T-cell (primary cell): ENCODE measurements around the gene FAM174C. TPM values are rescaled to one million over a fixed set of nuclear protein-coding genes. Genes with fewer than 3 reads are reported as not detected.
A peak's percentile ranks its signal among the peaks of the same experiment; 100 is the strongest.

Source experiments
- ATAC-seq, 4 experiments: fragments of 200-7000 bp in 3 of 4; fragments of 150-1000 bp in 1 of 4; cut with Tn5 transposase; replicated peaks in 1 of 4; 1 replicate in 3 of 4; 2 replicates in 1 of 4; pipeline ENCODE4 v1.10.0; 2021; ENCODE audit warnings: moderate library complexity in 3 of 4, mild to moderate bottlenecking in 2 of 4, moderate number of reproducible peaks in 1 of 4
- CTCF ChIA-PET, 2 donors: fragments of 300-600 bp; sonication (Branson Sonifier 250); formaldehyde crosslinking; loops; one replicate each; lab custom pipeline; 2022; ENCODE audit warnings: antibody characterized with exemption in 2 of 2; lab: Charles Lee
- POLR2A ChIA-PET, 2 donors: fragments of 300-600 bp; sonication (Branson Sonifier 250); formaldehyde crosslinking; loops; one replicate each; lab custom pipeline; 2022; ENCODE audit warnings: antibody characterized with exemption in 2 of 2; lab: Charles Lee
- DNase-seq, 35 experiments: peaks; one replicate each; pipeline versions ENCODE4 v3.0.0 to v3.0.0-alpha.2; 2013 to 2023
- H3K27ac ChIP-seq: one replicate; pipeline ENCODE4 v1.5.1; 2013; ENCODE audit warnings: low read length
- H3K27me3 ChIP-seq, 2 experiments: replicated peaks in 1 of 2; 1 replicate in 1 of 2; 2 replicates in 1 of 2; pipeline versions ENCODE4 v1.6.1 to v1.7.0; 2013; ENCODE audit warnings: low read length in 1 of 2, mixed read lengths in 1 of 2; ENCODE audit not compliant: control insufficient read depth in 2 of 2, insufficient read depth in 2 of 2; ENCODE audit errors: extremely low read depth in 1 of 2
- H3K36me3 ChIP-seq, 2 donors: 1 replicate in 1 of 2; 2 replicates in 1 of 2; pipeline versions ENCODE4 v1.6.1 to v1.7.0; 2013; ENCODE audit warnings: low read length in 1 of 2; ENCODE audit not compliant: control insufficient read depth in 2 of 2, insufficient read depth in 1 of 2; ENCODE audit errors: extremely low read depth in 1 of 2
- H3K4me1 ChIP-seq, 2 experiments: 1 replicate in 1 of 2; 2 replicates in 1 of 2; pipeline versions ENCODE4 v1.6.1 to v1.7.0; 2013; ENCODE audit warnings: low read length in 2 of 2, mixed read lengths in 1 of 2; ENCODE audit not compliant: insufficient read depth in 2 of 2, control insufficient read depth in 1 of 2; ENCODE audit errors: extremely low read depth in 1 of 2
- H3K4me3 ChIP-seq, 2 donors: 1 replicate in 1 of 2; 2 replicates in 1 of 2; pipeline versions ENCODE4 v1.5.1 to v1.7.0; 2013; ENCODE audit warnings: mild to moderate bottlenecking in 2 of 2, low read length in 1 of 2, moderate library complexity in 1 of 2; ENCODE audit not compliant: control insufficient read depth in 1 of 2; ENCODE audit errors: extremely low read depth in 1 of 2
- H3K9me3 ChIP-seq: 2 replicates; pipeline ENCODE4 v1.7.0; 2013
- H3K27ac Mint-ChIP-seq, 2 donors: one replicate each; pipeline ENCODE4 v1.8.0; 2020 to 2021; ENCODE audit warnings: mild to moderate bottlenecking in 2 of 2, mixed read lengths in 2 of 2
- H3K27me3 Mint-ChIP-seq, 2 donors: one replicate each; pipeline ENCODE4 v1.8.0; 2021 to 2022; ENCODE audit warnings: mixed read lengths in 2 of 2
- H3K36me3 Mint-ChIP-seq: one replicate; pipeline ENCODE4 v1.8.0; 2021; ENCODE audit warnings: mixed read lengths
- H3K4me1 Mint-ChIP-seq, 3 donors: one replicate each; pipeline ENCODE4 v1.8.0; 2020 to 2022; ENCODE audit warnings: mixed read lengths in 3 of 3, mild to moderate bottlenecking in 1 of 3
- H3K4me3 Mint-ChIP-seq, 3 donors: one replicate each; pipeline ENCODE4 v1.8.0; 2020 to 2022; ENCODE audit warnings: mild to moderate bottlenecking in 3 of 3, mixed read lengths in 3 of 3, moderate library complexity in 3 of 3
- H3K9me3 Mint-ChIP-seq, 3 donors: one replicate each; pipeline ENCODE4 v1.8.0; 2020 to 2022; ENCODE audit warnings: mixed read lengths in 3 of 3
- WGBS: methylation state at CpG from one replicate; pipeline ENCODE4 v1.1.5; 2013; ENCODE audit warnings: missing lambda C conversion rate; ENCODE audit not compliant: insufficient coverage; 5-methylcytosine and 5-hydroxymethylcytosine counted together
- total RNA-seq, 35 experiments: library from RNA in 6 of 35; stranded (reverse) in 6 of 35; fragments of 120-200 nt in 1 of 35; gene quantifications; one replicate each; pipeline versions ENCODE4 v1.2.1 to v1.2.4 and lab custom pipeline; 2013 to 2026

Gene FAM174C
- total RNA-seq, 5 donors from 2014 or later (not counting 1 experiment from before 2014, with no cell fraction given) = 42.1 to 69.8 (median 60.4) TPM

- no peak overlapping the region for H3K27ac ChIP-seq
- H3K4me3 ChIP-seq = no peak overlapping the region
- no peak for ATAC-seq
- Mint-ChIP-seq H3K4me1 (peaks cover 3 to 7% (median 6%) of the 10 kb centered on the region in 3 donors), H3K4me3 (no peak overlapping the region), H3K9me3 (no peaks in the 10 kb centered on the region), H3K27ac (no peak overlapping the region), H3K36me3 (no peaks in the 10 kb centered on the region), H3K27me3 (peaks cover 19 to 46% of the 10 kb centered on the region in 2 donors)
- peaks cover 2 to 20% of the 10 kb centered on the region in 2 experiments for H3K4me1 ChIP-seq
- DNase-seq = no peak
- H3K9me3 ChIP-seq = no peaks in the 10 kb centered on the region
- H3K36me3 ChIP-seq = no peaks in the 10 kb centered on the region
- ChIA-PET CTCF (no interaction called here), POLR2A (no interaction called here)
- 73% methylated on average over 37 of the region's 40 CpGs for WGBS
- H3K27me3 ChIP-seq = peaks cover 0 to 96% of the 10 kb centered on the region in 2 experiments
These were observed 15.6 kb downstream of the FAM174C start for GRCh38 chr19:1290703-1291651.

- H3K4me1 Mint-ChIP-seq = peaks cover 0 to 5% (median 0%) of the 10 kb centered on the region in 3 donors
- H3K4me3 Mint-ChIP-seq = peak overlapping the region in 1 of 3 donors; percentile 36
- ChIA-PET CTCF (no interaction called here), POLR2A (no interaction called here)
- H3K27ac Mint-ChIP-seq = no peak overlapping the region
- 71% methylated on average over 16 of the region's 25 CpGs for WGBS
- peaks cover 2 to 13% of the 10 kb centered on the region in 2 experiments for H3K4me1 ChIP-seq
- ATAC-seq = no peak
- no peak overlapping the region for H3K4me3 ChIP-seq
- H3K36me3 Mint-ChIP-seq = no peaks in the 10 kb centered on the region
- H3K27ac ChIP-seq = no peak overlapping the region
- no peaks in the 10 kb centered on the region for H3K9me3 Mint-ChIP-seq
- no peak for DNase-seq
- peaks cover 15 to 44% of the 10 kb centered on the region in 2 donors for H3K27me3 Mint-ChIP-seq
- H3K27me3 ChIP-seq = peaks cover 0 to 94% of the 10 kb centered on the region in 2 experiments
- no peaks in the 10 kb centered on the region for H3K9me3 ChIP-seq
- no peaks in the 10 kb centered on the region for H3K36me3 ChIP-seq
These were observed 16.6 kb downstream of the FAM174C start for GRCh38 chr19:1291761-1292418.

- H3K4me3 ChIP-seq = no peak overlapping the region
- CTCF ChIA-PET = no interaction called here
- no peaks in the 10 kb centered on the region for H3K36me3 ChIP-seq
- H3K36me3 Mint-ChIP-seq = no peaks in the 10 kb centered on the region
- no peaks in the 10 kb centered on the region for H3K9me3 ChIP-seq
- peaks cover 0 to 93% of the 10 kb centered on the region in 2 experiments for H3K27me3 ChIP-seq
- H3K27me3 Mint-ChIP-seq = peaks cover 15 to 49% of the 10 kb centered on the region in 2 donors
- H3K4me3 Mint-ChIP-seq = peak overlapping the region in 1 of 3 donors; percentile 36
- H3K4me1 Mint-ChIP-seq = peaks cover 0 to 7% (median 0%) of the 10 kb centered on the region in 3 donors
- DNase-seq (no peak), ATAC-seq (no peak)
- no peaks in the 10 kb centered on the region for H3K9me3 Mint-ChIP-seq
- 79% methylated on average over 16 of the region's 17 CpGs for WGBS
- POLR2A ChIA-PET = no interaction called here
- H3K4me1 ChIP-seq = peaks cover 2 to 12% of the 10 kb centered on the region in 2 experiments
- H3K27ac ChIP-seq = no peak overlapping the region
- no peak overlapping the region for H3K27ac Mint-ChIP-seq
These were observed 17.3 kb downstream of the FAM174C start for GRCh38 chr19:1292419-1293151.

- ATAC-seq (no peak), DNase-seq (no peak)
- H3K4me1 Mint-ChIP-seq = peaks cover 0 to 7% (median 0%) of the 10 kb centered on the region in 3 donors
- no peak overlapping the region for H3K4me3 ChIP-seq
- H3K36me3 ChIP-seq = no peaks in the 10 kb centered on the region
- peaks cover 14 to 47% of the 10 kb centered on the region in 2 donors for H3K27me3 Mint-ChIP-seq
- ChIA-PET POLR2A (no interaction called here), CTCF (no interaction called here)
- no peaks in the 10 kb centered on the region for H3K9me3 Mint-ChIP-seq
- H3K4me3 Mint-ChIP-seq = peak overlapping the region in 1 of 3 donors; percentile 21
- WGBS = 71% methylated on average over 23 of the region's 35 CpGs
- H3K27me3 ChIP-seq = peaks cover 0 to 85% of the 10 kb centered on the region in 2 experiments
- H3K27ac Mint-ChIP-seq = no peak overlapping the region
- no peaks in the 10 kb centered on the region for H3K36me3 Mint-ChIP-seq
- H3K27ac ChIP-seq = no peak overlapping the region
- H3K4me1 ChIP-seq = peaks cover 2 to 10% of the 10 kb centered on the region in 2 experiments
- no peaks in the 10 kb centered on the region for H3K9me3 ChIP-seq
These were observed 18.7 kb downstream of the FAM174C start for GRCh38 chr19:1293782-1294604.

- H3K9me3 Mint-ChIP-seq = no peaks in the 10 kb centered on the region
- DNase-seq = no peak
- H3K4me1 Mint-ChIP-seq = peaks cover 0 to 7% (median 0%) of the 10 kb centered on the region in 3 donors
- Histone ChIP-seq H3K36me3 (no peaks in the 10 kb centered on the region), H3K4me3 (no peak overlapping the region), H3K27me3 (peaks cover 0 to 78% of the 10 kb centered on the region in 2 experiments), H3K4me1 (peaks cover 2 to 10% of the 10 kb centered on the region in 2 experiments), H3K9me3 (no peaks in the 10 kb centered on the region), H3K27ac (no peak overlapping the region)
- no peak for ATAC-seq
- ChIA-PET CTCF (no interaction called here), POLR2A (no interaction called here)
- H3K27me3 Mint-ChIP-seq = peaks cover 11 to 43% of the 10 kb centered on the region in 2 donors
- WGBS = 81% methylated on average over 12 of the region's 14 CpGs
- peak overlapping the region in 1 of 3 donors; percentile 21 for H3K4me3 Mint-ChIP-seq
- H3K36me3 Mint-ChIP-seq = no peaks in the 10 kb centered on the region
- H3K27ac Mint-ChIP-seq = no peak overlapping the region
These were observed 19.4 kb downstream of the FAM174C start for GRCh38 chr19:1294688-1295087.
